NCI-H1930 (cell line): ENCODE measurements around the gene FXN.
"Not testable (repeated sequence)": the region's sequence is repeated elsewhere in the genome, so short reads cannot be mapped to it uniquely, and the experiment has no call there.

Source experiments
- DNase-seq, 2 experiments: peaks; one replicate each; lab custom pipeline; 2025; lab: John Stamatoyannopoulos, UW

FXN gene

GRCh38 chr9:69070201-69070600 is 34.6 kb downstream of the FXN start:
- DNase-seq, result no peak

DNA sequence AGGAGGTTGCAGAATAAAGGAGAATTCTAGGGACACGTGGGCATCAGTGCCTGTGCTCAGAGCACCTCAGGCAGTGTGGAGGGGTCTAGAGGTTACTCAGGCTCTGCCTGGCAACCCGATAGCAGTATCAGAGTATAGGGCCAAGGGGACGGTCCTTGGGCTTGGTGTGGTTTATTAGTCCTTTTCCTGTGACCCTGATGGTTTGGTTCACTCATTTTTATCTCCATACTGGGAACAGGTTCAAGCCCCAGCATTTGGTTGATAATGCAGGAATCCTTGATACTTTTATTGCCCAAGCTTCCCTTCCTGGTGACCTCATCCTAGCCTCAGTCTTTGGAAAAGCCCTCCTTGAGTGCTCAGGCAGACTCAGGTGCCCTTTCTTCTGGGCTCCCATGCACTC is 35.5 kb downstream of the FXN start:
- no peak for DNase-seq

DNA sequence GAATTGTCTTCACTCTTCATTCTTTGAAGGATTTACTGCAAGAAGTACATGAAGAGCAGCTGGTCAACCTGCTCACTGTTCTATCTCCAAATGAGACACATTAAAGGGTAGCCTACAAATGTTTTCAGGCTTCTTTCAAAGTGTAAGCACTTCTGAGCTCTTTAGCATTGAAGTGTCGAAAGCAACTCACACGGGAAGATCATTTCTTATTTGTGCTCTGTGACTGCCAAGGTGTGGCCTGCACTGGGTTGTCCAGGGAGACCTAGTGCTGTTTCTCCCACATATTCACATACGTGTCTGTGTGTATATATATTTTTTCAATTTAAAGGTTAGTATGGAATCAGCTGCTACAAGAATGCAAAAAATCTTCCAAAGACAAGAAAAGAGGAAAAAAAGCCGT is 37.6 kb downstream of the FXN start:
- DNase-seq, result no peak

DNA sequence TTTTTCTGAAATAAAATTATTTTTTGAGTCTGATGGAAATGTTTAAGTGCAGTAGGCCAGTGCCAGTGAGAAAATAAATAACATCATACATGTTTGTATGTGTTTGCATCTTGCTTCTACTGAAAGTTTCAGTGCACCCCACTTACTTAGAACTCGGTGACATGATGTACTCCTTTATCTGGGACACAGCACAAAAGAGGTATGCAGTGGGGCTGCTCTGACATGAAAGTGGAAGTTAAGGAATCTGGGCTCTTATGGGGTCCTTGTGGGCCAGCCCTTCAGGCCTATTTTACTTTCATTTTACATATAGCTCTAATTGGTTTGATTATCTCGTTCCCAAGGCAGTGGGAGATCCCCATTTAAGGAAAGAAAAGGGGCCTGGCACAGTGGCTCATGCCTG is 39.2 kb downstream of the FXN start:
- DNase-seq, result no peak

DNA sequence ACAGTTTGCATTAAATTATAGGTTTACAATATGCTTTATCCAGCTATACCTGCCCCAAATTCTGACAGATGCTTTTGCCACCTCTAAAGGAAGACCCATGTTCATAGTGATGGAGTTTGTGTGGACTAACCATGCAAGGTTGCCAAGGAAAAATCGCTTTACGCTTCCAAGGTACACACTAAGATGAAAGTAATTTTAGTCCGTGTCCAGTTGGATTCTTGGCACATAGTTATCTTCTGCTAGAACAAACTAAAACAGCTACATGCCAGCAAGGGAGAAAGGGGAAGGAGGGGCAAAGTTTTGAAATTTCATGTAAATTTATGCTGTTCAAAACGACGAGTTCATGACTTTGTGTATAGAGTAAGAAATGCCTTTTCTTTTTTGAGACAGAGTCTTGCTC is 41.0 kb downstream of the FXN start:
- DNase-seq, result no peak

- DNase-seq, result no peak
Observed at GRCh38 chr9:69078069-69078468, 42.5 kb downstream of the FXN start.

GRCh38 chr9:69078581-69078980 is 43.0 kb downstream of the FXN start:
- DNase-seq, result no peak

GRCh38 chr9:69079186-69079585 is 43.6 kb downstream of the FXN start:
- no peak for DNase-seq

DNA sequence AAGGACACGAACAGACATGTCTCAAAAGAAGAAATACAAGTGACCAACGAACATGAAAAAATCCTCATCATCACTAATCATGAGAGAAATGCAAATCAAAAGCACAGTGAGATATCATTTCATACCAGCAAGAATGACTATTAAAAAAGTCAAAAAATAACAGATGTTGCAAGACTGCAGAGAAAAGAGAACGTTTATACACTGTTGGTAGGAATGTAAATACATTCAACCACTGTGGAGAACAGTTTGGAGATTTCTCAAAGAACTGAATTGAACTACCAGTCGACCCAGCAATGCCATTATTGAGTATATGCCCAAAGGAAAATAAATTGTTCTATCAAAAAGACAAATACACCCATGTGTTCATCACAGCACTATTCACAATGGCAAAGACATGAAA is 45.7 kb downstream of the FXN start:
- DNase-seq, result no peak

DNA sequence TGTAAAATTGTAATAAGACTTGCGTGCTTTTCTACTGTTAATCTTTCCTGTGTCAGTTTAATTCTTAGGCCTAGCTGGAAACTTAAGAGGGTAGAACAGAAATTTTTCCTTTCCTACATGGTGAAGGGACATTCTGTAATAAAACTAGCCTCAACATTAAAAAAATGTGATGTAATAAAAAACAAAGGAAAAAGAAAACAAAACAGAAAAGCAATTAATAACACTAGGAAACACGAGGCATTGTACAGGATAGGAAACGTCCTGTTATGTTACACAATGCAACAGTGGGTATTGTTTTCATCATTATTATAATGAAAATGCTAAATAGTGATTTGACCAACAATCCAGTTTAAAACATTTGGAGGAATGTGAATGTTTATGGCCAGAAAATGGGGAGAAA is 47.8 kb downstream of the FXN start:
- DNase-seq, result no peak

- DNase-seq, result no peak
Observed at GRCh38 chr9:69085569-69086283, 50.2 kb downstream of the FXN start.

DNA sequence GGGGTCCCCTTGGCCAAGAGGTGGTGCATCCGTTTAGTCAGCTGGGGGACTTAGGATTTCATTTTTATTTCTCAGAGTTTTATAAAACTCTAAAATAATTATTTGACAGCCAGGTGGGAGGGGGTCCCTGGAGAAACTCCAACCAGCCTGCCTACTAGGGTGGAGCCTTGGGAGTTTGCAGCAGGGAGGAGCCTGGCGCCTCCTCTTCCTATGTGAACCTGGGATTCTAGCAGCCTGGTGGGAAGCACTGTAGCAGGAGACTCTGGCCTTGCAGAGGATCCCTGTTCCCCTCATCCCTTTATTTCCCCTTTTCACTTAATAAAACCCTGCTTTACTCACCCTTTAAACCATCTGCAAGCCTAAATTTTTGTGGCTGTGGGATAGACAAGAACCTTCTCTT is 50.8 kb downstream of the FXN start:
- DNase-seq, result no peak

- no peak for DNase-seq
Observed at GRCh38 chr9:69086769-69087168, 51.2 kb downstream of the FXN start.

DNA sequence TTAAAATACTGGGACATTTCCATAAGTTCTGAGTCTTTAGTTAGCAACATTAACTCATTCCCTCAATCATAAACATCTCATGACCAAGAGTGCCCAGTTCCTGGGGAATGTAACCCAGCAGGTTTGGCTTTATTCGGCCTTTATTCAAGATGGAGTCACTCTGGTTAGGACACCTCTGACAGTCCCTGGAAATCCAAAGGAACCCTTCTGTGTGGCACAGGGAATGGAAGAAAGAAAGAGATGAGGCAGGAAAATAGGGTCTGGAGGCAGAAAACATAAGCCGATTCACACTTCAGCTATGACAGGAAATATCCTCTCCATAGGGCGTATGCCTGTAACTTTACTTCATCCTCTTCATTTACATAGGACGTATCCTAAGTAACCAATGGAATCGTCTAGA is 53.5 kb downstream of the FXN start:
- DNase-seq, result no peak

DNA sequence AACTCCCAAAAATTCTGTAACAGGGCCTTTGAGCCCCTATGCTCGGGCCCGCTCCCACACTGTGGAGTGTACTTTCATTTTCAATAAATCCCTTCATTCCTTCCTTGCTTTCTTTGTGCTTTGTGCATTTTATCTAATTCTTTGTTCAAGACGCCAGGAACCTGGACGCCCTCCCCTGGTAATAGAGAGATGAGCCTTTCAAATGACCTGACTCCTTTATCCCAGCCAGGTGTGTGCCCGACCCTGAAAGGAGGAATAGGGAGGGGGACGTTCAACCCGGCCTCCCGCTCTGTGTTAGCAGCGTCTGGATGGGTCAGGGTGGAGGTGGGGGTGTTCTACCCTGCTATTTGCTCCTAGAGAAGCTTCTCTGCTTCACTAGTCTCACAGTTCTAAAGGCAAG is 53.9 kb downstream of the FXN start:
- DNase-seq, result no peak

DNA sequence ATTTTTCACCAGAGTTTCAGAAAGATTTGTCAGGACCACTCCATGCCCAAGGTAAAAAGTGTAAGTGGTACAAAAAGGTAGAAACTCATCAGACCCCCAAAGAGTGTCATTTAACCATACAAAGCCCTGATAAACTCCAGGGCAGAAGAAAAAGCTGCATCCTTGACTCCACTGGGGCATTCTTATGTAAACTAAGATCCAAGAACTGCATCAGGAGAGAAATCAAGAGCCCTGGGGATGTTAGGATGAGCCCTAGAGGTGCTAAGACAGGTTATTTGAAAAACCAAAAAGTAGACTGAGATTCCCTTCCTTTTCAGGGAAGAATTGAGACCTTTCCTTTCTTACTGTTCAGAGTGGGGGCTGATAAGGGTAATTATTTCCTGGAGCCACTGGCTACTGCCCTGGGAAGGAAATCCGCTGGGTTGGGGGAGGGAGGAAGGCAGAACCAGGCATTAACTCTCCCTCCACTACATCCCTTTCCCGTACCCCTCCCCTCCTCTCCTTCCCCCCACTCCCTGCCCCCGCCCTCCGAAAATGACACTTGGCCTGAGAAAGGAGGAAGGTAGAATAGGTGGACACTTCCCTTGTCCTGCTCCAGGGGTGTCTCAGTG is 54.7 kb downstream of the FXN start:
- DNase-seq, result no peak

DNA sequence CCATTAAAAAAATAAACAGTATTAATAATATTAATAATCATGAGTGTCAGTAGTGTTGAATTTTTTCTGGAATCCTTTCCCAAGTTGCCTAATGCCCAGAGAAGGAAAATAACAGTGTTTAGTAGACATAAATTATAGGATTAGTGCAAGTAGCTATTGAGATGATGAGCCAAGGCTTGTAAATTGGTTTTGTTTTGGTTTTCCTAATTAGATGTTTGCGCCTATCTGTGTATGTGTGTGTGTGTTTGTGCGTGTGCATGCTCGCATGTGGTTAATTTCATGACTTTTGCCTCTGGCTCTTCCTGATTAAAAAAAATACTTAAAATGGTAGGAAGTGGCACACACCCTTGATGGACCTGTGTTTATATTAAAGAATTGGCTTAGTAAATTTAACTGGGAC is 55.4 kb downstream of the FXN start:
- DNase-seq, result no peak

DNA sequence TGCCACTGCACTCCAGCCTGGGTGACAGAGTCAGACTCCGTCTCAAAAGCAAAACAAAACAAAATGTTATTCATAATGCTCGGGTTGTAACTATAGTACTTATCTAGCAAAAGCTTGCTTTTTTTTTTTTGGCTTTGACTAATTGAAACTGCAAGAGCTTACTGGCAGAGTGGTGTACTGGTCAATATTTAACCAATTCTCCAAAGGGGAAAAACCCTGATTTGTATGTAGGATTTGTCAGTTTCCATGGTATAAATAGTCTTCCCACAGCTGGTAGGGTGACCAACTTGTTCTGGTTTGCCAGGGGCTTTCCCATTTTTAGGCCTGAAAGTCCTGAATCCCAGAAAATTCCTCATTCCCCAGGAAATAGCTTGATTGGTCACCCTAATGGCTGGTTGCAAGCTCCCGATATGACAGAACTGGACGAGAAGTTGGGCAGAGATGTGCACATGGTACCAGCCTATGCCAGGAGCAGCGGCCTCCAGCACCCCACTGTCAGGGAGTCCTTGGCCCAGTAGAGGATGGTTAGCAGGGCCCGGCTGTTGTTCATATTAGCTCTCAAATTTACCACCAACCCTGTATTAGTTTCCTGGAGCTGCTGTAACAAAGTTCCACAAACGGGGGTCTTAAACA is 58.0 kb downstream of the FXN start:
- DNase-seq, result no peak

DNA sequence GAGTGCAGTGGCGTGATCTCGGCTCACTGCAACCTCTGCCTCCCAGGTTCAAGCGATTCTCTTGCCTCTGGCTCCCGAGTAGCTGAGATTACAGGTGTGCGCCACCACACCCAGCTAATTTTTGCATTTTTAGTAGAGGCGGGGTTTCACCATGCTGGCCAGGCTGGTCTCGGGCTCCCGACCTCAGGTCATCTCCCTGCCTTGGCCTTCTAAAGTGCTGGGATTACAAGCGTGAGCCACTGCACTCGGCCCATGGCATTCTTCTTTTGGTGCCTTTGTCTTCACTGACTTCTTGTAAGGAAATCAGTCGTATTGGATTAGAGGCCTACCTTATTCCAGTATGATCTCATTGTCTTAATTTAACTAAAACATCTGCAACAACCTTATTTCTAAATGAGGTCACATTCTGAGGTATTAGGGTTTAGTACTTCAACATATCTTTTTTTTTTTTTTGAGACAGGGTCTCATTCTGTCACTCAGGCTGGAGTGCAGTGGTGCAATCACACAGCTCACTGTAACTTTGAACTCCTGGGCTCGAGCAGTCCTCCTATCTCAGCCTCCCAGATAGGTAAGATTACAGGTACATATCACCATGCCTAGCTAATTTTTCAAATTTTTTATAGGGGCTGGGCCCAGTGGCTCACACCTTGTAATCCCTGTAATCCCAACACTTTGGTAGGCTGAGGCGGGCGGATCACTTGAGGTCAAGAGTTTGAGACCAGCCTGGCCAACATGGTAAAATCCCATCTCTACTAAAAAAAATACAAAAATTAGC is 59.0 kb downstream of the FXN start:
- DNase-seq, result not testable (repeated sequence)

DNA sequence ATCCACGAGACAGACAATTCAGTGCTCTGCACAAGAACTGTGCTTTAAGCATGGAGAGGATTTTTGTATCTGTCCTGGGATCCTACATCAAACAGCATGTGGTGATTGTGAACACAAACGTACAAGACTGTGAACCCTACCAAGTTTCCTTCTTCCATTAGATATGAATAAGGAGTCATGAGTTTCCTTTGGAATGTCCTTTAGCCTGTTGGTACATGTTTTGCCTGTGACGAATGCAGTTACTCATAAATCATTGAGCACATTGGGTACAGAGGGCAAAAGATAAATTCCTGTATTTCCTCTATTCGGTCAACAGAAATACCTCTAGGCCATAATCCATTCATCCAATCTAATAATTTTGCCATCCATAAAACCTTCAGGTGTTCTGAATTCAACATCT is 61.5 kb downstream of the FXN start:
- no peak for DNase-seq

- DNase-seq, result no peak
Observed at GRCh38 chr9:69097923-69098593, 62.5 kb downstream of the FXN start.

- DNase-seq, result not testable (repeated sequence)
Observed at GRCh38 chr9:69103348-69103996, 67.9 kb downstream of the FXN start.
